Fibroblast of mammary gland (primary cell): ENCODE measurements around the gene SLF2.

Experiments
- DNase-seq: peaks from one replicate; pipeline ENCODE4 v3.0.0-alpha.2; 2010; ENCODE audit warnings: low read depth
- H3K4me3 ChIP-seq: 2 replicates; pipeline ENCODE4 v1.5.1; 2011; ENCODE audit warnings: low read depth, mild to moderate bottlenecking, low read length, moderate library complexity; ENCODE audit not compliant: control insufficient read depth
- TF ChIP-seq, protein P1 (sequence below): conservative IDR thresholded peaks from 2 replicates; pipeline ENCODE4 v1.5.1; 2011; ENCODE audit warnings: low read depth, low read length, inconsistent platforms; ENCODE audit not compliant: control insufficient read depth, insufficient read depth

SLF2 gene

DNA sequence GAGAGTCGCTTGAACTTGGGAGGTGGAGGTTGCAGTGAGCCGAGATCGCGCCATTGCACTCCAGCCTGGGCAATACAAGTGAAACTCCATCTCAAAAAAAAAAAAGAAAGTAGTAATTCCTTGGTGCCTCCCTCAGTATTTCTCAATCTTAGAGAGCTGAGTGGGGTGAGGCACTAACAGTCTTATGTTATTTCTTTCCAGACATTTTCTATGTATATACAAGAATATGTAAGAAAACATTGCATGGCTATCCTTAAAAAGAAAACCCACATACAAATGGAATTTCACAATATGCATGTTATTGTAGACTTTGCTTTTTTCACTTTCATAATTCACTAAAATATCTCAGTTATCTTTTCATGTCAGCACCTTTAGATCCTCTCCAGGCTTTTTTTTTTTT, 13.6 kb upstream of the SLF2 start:
- DNase-seq = no peak
- TF ChIP-seq, protein P1, sequence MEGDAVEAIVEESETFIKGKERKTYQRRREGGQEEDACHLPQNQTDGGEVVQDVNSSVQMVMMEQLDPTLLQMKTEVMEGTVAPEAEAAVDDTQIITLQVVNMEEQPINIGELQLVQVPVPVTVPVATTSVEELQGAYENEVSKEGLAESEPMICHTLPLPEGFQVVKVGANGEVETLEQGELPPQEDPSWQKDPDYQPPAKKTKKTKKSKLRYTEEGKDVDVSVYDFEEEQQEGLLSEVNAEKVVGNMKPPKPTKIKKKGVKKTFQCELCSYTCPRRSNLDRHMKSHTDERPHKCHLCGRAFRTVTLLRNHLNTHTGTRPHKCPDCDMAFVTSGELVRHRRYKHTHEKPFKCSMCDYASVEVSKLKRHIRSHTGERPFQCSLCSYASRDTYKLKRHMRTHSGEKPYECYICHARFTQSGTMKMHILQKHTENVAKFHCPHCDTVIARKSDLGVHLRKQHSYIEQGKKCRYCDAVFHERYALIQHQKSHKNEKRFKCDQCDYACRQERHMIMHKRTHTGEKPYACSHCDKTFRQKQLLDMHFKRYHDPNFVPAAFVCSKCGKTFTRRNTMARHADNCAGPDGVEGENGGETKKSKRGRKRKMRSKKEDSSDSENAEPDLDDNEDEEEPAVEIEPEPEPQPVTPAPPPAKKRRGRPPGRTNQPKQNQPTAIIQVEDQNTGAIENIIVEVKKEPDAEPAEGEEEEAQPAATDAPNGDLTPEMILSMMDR = no peak
- no peak overlapping the region for H3K4me3 ChIP-seq

DNA sequence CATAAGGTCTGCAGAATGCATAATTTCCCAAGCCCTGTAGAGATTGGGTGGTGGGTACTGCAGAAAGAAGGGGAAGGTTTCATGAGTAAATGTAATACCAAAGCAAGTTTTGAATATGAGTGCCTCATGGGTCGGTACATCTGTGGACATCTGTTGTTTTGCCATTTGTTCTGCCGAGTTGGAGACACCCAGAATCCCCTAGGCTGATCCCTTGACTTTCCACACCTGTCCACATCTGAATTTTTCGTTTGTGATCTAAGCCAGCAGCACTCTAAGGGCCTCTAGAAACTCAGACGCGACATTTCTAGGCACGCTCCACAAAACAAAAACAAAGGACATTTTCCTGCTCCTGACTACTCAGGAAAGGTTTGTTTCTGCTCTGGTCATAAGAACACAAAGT, 11.7 kb upstream of the SLF2 start:
- no peak for DNase-seq
- TF ChIP-seq, protein P1 = no peak
- no peak overlapping the region for H3K4me3 ChIP-seq

DNA sequence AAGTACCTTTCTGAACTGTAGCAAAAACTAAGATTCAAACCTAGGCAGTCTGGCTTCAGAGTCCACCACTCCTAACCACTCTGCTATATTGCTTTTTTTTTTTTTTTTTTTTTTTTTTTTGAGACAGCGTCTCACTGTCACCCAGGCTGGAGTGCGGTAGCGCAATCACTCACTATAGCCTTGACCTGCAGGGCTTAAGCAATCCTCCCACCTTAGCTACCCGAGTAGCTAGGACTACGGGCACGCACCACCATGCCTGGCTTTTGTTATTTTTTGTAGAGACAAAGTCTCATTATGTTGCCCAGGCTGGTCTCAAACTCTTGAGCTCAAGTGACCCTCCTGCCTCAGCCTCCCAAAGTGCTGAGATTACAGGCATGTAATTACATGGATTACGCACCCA, 10.1 kb upstream of the SLF2 start:
- no peak overlapping the region for H3K4me3 ChIP-seq
- TF ChIP-seq, protein P1 = no peak
- no peak for DNase-seq

DNA sequence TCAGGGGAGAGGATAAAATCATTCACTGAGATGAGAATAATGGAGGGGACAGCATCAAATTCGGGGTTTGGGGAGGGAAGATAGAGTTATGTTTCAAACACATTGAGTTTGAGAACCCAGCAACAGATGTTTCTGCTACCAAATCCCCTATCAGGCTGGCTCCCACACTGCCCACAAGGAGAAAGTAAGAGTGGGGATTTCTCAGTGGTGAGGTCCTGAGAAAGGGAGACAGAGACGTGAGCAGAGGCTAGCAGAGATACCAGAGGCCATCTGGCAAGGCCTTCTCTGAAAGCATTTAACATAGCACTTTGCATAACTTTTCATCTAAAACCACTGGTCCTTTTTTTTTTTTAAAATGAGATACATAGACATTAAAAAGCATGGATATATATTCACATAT, 7.8 kb upstream of the SLF2 start:
- no peak overlapping the region for H3K4me3 ChIP-seq
- TF ChIP-seq, protein P1 = no peak
- DNase-seq = no peak

DNA sequence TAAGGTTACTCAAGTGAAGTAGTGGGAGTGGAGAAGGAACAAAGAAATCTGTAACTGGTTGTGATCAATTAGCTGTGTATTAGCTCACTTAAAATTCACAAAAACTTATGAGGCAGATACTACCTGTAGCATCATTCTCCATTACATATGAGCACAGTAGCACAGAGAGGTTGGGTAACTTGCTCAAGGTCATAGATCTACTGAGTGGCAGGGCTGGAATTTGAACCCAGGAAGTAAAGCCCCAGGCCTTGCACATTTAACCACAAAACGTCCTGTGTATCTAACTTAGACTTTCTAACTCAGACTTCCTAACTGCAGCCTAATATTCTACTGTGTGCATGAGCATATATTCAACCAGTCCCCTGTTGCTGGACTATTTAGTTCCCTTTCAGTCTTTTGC, 5.6 kb upstream of the SLF2 start:
- H3K4me3 ChIP-seq = no peak overlapping the region
- TF ChIP-seq, protein P1 = no peak
- DNase-seq = no peak

DNA sequence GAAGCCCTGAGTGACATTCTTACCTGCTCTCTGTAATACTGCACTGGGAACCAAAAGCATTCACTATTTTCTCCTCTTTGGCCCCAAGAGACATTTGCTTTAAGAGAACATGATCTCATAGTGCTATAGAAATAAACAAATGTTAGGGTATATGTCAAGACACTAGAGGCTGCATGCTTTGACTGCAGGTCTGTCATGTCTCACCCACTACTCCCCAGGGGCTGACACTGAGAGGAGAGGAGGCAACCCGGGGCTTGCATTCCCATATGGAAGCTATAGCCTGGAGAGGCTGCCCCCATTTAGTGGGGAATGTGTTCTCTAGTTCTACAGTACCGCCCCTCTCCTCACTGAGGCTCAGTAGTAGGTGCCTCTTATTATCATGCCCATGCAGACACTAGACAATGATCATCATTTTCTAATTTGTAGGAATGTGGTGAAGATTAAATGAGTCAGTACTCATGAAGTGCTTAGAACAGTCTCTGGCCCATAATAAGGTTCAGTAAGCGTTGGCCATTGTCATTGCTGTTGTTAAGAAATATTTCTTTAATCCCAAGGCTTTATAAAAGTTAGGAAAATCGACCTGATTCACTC, 4.9 kb upstream of the SLF2 start:
- no peak overlapping the region for H3K4me3 ChIP-seq
- no peak for DNase-seq
- TF ChIP-seq, protein P1 = no peak

DNA sequence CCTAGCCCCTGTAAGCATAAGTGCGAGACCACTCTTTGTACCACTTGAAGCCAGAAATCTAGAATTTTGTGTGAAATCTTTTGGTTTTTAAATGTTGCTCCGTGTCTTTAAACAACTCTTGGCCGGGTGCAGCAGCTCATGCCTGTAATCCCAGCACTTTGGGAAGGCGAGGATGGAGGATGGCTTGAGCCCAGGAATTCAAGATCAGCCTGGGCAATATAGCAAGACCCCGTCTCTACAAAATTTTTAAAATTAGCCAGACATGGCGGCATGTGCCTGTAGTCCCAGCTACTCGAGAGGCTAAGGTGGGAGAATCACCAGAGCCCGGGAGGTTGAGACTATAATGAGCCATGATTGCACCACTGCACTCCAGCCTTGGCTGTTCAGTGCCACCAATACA, 4.4 kb upstream of the SLF2 start:
- no peak overlapping the region for H3K4me3 ChIP-seq
- TF ChIP-seq, protein P1 = no peak
- no peak for DNase-seq
